GM12878 (cell line): ENCODE data around the gene SLC38A8. TPM values are rescaled to one million over a fixed set of nuclear protein-coding genes. Genes with fewer than 3 reads are reported as not detected.

ENCODE experiments used
- ATAC-seq: fragments of 200-7000 bp; cut with Tn5 transposase; 3 replicates; pipeline ENCODE4 v1.9.1; 2020; ENCODE audit warnings: mild to moderate bottlenecking, moderate library complexity
- BruUV-seq: library from RNA; stranded (reverse); fragments of 400-500 nt; replicated peaks from 2 replicates; lab custom pipeline; 2021; lab: Mats Ljungman, UMichigan
- CTCF ChIA-PET: fragments of 300-600 bp; sonication (Branson Sonifier 250); formaldehyde crosslinking; extraction: SDS; loops from one replicate; lab custom pipeline; 2021; ENCODE audit warnings: inconsistent platforms; lab: Yijun Ruan, JAX
- POLR2A ChIA-PET: fragments of 350-600 bp; formaldehyde crosslinking; extraction: SDS; loops from one replicate; lab custom pipeline; 2021; ENCODE audit warnings: inconsistent platforms; lab: Charles Lee
- RAD21 ChIA-PET: fragments of 300-600 bp; sonication (Branson Sonifier 250); formaldehyde crosslinking; loops from one replicate; lab custom pipeline; 2023; ENCODE audit warnings: antibody characterized with exemption; ENCODE audit not compliant: unreplicated experiment; lab: Charles Lee
- SMC1A ChIA-PET: fragments of 300-600 bp; sonication (Branson Sonifier 250); formaldehyde crosslinking; loops from one replicate; lab custom pipeline; 2023; ENCODE audit not compliant: unreplicated experiment, uncharacterized antibody; lab: Charles Lee
- DNase-seq: peaks from one replicate; pipeline ENCODE4 v3.0.0-alpha.2; 2011; ENCODE audit warnings: low read depth, low spot score
- FAIRE-seq: peaks from 3 replicates; lab custom pipeline; 2011; peaks lifted over from hg19 to GRCh38; lab: Jason Lieb, UNC
- H2AFZ ChIP-seq: 2 replicates; pipeline ENCODE4 v1.6.0; 2011; ENCODE audit warnings: low read depth, low read length, control low read depth; ENCODE audit not compliant: control insufficient read depth
- H3K27ac ChIP-seq: 2 replicates; pipeline ENCODE4 v1.5.1; 2011; ENCODE audit warnings: control low read depth; ENCODE audit not compliant: control insufficient read depth, insufficient read depth
- H3K27me3 ChIP-seq, 2 experiments: replicated peaks in 1 of 2; 2 replicates each; pipeline versions ENCODE4 v1.6.0 to v1.6.1; 2011; ENCODE audit warnings: low read length in 1 of 2; ENCODE audit not compliant: control insufficient read depth in 2 of 2, insufficient read depth in 2 of 2
- H3K36me3 ChIP-seq, 2 experiments: 2 replicates each; pipeline ENCODE4 v1.5.1; 2011; ENCODE audit warnings: low read length in 1 of 2; ENCODE audit not compliant: control insufficient read depth in 2 of 2, insufficient read depth in 2 of 2
- H3K4me1 ChIP-seq: 2 replicates; pipeline ENCODE4 v1.6.1; 2011; ENCODE audit warnings: mild to moderate bottlenecking, low read length, moderate library complexity, mixed read lengths; ENCODE audit not compliant: control insufficient read depth, insufficient read depth
- H3K4me2 ChIP-seq: 2 replicates; pipeline ENCODE4 v1.6.0; 2011; ENCODE audit warnings: control low read depth; ENCODE audit not compliant: control insufficient read depth, insufficient read depth
- H3K4me3 ChIP-seq: fragments of 200-600 bp; sonication (generic); 2 replicates; pipeline ENCODE4 v1.5.1; 2016
- H3K79me2 ChIP-seq: 2 replicates; pipeline ENCODE4 v1.6.0; 2011; ENCODE audit warnings: low read length; ENCODE audit not compliant: control insufficient read depth, insufficient read depth
- H3K9ac ChIP-seq: 2 replicates; pipeline ENCODE4 v1.8.0; 2011; ENCODE audit warnings: low read length, control low read depth, mixed read lengths; ENCODE audit not compliant: control insufficient read depth, insufficient read depth
- H3K9me3 ChIP-seq: replicated peaks from 3 replicates; pipeline ENCODE4 v1.5.1; 2011; ENCODE audit warnings: mild to moderate bottlenecking, low read length; ENCODE audit not compliant: control insufficient read depth, insufficient read depth
- H4K20me1 ChIP-seq: 2 replicates; pipeline ENCODE4 v1.6.0; 2011; ENCODE audit not compliant: control insufficient read depth, insufficient read depth
- BCL3 ChIP-seq: IDR thresholded peaks from 2 replicates; pipeline ENCODE4 v1.6.1; 2011; ENCODE audit warnings: borderline replicate concordance, low read depth, mild to moderate bottlenecking, moderate library complexity, low read length; ENCODE audit not compliant: insufficient read depth, poor library complexity, severe bottlenecking
- HDGF ChIP-seq: fragments of 450-650 bp; IDR thresholded peaks from 2 replicates; pipeline ENCODE4 v1.6.1; 2016; ENCODE audit warnings: antibody characterized with exemption
- KLF5 ChIP-seq: fragments of 450-650 bp; IDR thresholded peaks from 2 replicates; pipeline ENCODE4 v1.6.1; 2014; ENCODE audit warnings: mild to moderate bottlenecking; ENCODE audit not compliant: partially characterized antibody
- MTA2 ChIP-seq: fragments of 450-650 bp; IDR thresholded peaks from 2 replicates; pipeline ENCODE4 v1.6.1; 2016; ENCODE audit warnings: low read depth, mild to moderate bottlenecking, moderate library complexity
- MTA3 ChIP-seq: IDR thresholded peaks from 2 replicates; pipeline ENCODE4 v1.6.1; 2012; ENCODE audit warnings: low read length, inconsistent platforms, borderline replicate concordance
- MYC ChIP-seq: IDR thresholded peaks from 2 replicates; pipeline ENCODE4 v1.6.1; 2011; ENCODE audit warnings: mild to moderate bottlenecking, low read length, moderate library complexity, inconsistent platforms; ENCODE audit not compliant: insufficient read depth, insufficient replicate concordance, insufficient read length, severe bottlenecking
- NBN ChIP-seq: fragments of 450-650 bp; IDR thresholded peaks from 2 replicates; pipeline ENCODE4 v1.6.1; 2016
- NFYB ChIP-seq: IDR thresholded peaks from 2 replicates; pipeline ENCODE4 v1.6.1; 2011; ENCODE audit warnings: low read depth, mild to moderate bottlenecking, low read length, improper control_type of control experiment, moderate library complexity; ENCODE audit not compliant: insufficient read depth
- POLR2A ChIP-seq: IDR thresholded peaks from 2 replicates; pipeline ENCODE4 v1.6.1; 2011; ENCODE audit warnings: low read depth, mild to moderate bottlenecking, low read length
- SMARCA5 ChIP-seq: fragments of 450-650 bp; IDR thresholded peaks from 2 replicates; pipeline ENCODE4 v1.6.1; 2017; ENCODE audit warnings: mild to moderate bottlenecking
- ZBTB11 ChIP-seq: fragments of 450-650 bp; formaldehyde crosslinking; IDR thresholded peaks from 2 replicates; pipeline ENCODE4 v1.5.0; 2022; ENCODE audit warnings: mild to moderate bottlenecking, missing genetic modification characterization
- WGBS: methylation state at CpG from one replicate; pipeline ENCODE4 v1.1.6; 2016; ENCODE audit warnings: low lambda C conversion rate; ENCODE audit not compliant: insufficient replicate concordance, insufficient coverage; ENCODE audit errors: missing lambda C conversion rate; 5-methylcytosine and 5-hydroxymethylcytosine counted together
- in situ Hi-C: fragments of 300-500 bp; cut with MboI; formaldehyde crosslinking; loops from 9 replicates; pipeline ENCODE4 v1.14.3; 2018; ENCODE audit warnings: mixed read lengths
- intact Hi-C: fragments of 100-400 bp; cut with micrococcal nuclease; formaldehyde crosslinking; loops from one replicate; pipeline ENCODE4 v1.14.2; 2022; ENCODE audit not compliant: unreplicated experiment
- polyA plus RNA-seq, 11 experiments: library from polyadenylated mRNA; depleted of rRNA in 4 of 11; unstranded in 6 of 11; stranded (reverse) in 5 of 11; fragments of >200 nt; fragmentation: Nextera tagmentation in 4 of 11; fragmentation: Illumina TruSeq in 1 of 11; extraction: Ambion mirVana in 4 of 11; extraction: Trizol in 1 of 11; gene quantifications; 1 replicate in 1 of 11; 2 replicates in 10 of 11; pipeline versions ENCODE4 v1.2.1 to v1.2.3, GENCODE V29; 2011 to 2016; ENCODE audit warnings: inconsistent platforms in 2 of 11, missing spikeins in 2 of 11, low read depth in 1 of 11
- total RNA-seq, 4 experiments: library from RNA; depleted of rRNA in 3 of 4; stranded (reverse); fragments of >200 nt in 3 of 4; fragmentation: Illumina TruSeq in 1 of 4; extraction: Trizol in 1 of 4; gene quantifications; 2 replicates each; pipeline versions ENCODE4 v1.2.1 to v1.2.3, GENCODE V29; 2013 to 2021
- TF ChIP-seq, protein P1 (sequence below): IDR thresholded peaks from 2 replicates; pipeline ENCODE4 v1.6.1; 2012; ENCODE audit warnings: improper control_type of control experiment, low read depth, low read length; ENCODE audit not compliant: insufficient replicate concordance

SLC38A8 gene
- total and polyA plus RNA-seq, 10 of the 15 experiments (the other 5 are each of a cell fraction or from before 2014, with no cell fraction given), result not detected

- intact Hi-C loops (no loop called here), in situ Hi-C loops (no loop called here)
- no peak overlapping the region for H3K4me2 ChIP-seq
- TF ChIP-seq NBN, result no peak
- TF ChIP-seq NFYB, result no peak
- TF ChIP-seq POLR2A, result no peak
- TF ChIP-seq MYC, result no peak
- TF ChIP-seq KLF5, result no peak
- no peak for TF ChIP-seq ZBTB11 (CRISPR knock-in tag)
- TF ChIP-seq, protein P1, sequence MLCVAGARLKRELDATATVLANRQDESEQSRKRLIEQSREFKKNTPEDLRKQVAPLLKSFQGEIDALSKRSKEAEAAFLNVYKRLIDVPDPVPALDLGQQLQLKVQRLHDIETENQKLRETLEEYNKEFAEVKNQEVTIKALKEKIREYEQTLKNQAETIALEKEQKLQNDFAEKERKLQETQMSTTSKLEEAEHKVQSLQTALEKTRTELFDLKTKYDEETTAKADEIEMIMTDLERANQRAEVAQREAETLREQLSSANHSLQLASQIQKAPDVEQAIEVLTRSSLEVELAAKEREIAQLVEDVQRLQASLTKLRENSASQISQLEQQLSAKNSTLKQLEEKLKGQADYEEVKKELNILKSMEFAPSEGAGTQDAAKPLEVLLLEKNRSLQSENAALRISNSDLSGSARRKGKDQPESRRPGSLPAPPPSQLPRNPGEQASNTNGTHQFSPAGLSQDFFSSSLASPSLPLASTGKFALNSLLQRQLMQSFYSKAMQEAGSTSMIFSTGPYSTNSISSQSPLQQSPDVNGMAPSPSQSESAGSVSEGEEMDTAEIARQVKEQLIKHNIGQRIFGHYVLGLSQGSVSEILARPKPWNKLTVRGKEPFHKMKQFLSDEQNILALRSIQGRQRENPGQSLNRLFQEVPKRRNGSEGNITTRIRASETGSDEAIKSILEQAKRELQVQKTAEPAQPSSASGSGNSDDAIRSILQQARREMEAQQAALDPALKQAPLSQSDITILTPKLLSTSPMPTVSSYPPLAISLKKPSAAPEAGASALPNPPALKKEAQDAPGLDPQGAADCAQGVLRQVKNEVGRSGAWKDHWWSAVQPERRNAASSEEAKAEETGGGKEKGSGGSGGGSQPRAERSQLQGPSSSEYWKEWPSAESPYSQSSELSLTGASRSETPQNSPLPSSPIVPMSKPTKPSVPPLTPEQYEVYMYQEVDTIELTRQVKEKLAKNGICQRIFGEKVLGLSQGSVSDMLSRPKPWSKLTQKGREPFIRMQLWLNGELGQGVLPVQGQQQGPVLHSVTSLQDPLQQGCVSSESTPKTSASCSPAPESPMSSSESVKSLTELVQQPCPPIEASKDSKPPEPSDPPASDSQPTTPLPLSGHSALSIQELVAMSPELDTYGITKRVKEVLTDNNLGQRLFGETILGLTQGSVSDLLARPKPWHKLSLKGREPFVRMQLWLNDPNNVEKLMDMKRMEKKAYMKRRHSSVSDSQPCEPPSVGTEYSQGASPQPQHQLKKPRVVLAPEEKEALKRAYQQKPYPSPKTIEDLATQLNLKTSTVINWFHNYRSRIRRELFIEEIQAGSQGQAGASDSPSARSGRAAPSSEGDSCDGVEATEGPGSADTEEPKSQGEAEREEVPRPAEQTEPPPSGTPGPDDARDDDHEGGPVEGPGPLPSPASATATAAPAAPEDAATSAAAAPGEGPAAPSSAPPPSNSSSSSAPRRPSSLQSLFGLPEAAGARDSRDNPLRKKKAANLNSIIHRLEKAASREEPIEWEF, result no peak
- no peak for TF ChIP-seq HDGF
- no peak for TF ChIP-seq BCL3
- TF ChIP-seq MTA3, result no peak
- TF ChIP-seq SMARCA5, result no peak
- TF ChIP-seq MTA2, result no peak
- FAIRE-seq, result no peak
- 24% methylated on average over 15 of the region's 15 CpGs for WGBS
- POLR2A ChIA-PET, result no interaction called here
- H3K9me3 ChIP-seq, result no peaks in the 10 kb centered on the region
- no peak overlapping the region for H3K9ac ChIP-seq
- no peaks in the 10 kb centered on the region for H3K4me1 ChIP-seq
- no peaks in the 10 kb centered on the region for H3K36me3 ChIP-seq
- ATAC-seq, result no peak
- no peaks in the 10 kb centered on the region; a peak in 2 of 4 replicates for H3K27me3 ChIP-seq
- H3K27ac ChIP-seq, result no peak overlapping the region
- H2AFZ ChIP-seq, result no peak overlapping the region
- CTCF ChIA-PET, result no interaction called here
- SMC1A ChIA-PET, result no interaction called here
- no TSS peak for BruUV-seq
- RAD21 ChIA-PET, result no interaction called here
- no peaks in the 10 kb centered on the region for H4K20me1 ChIP-seq
- H3K4me3 ChIP-seq, result no peak overlapping the region
- no peak for DNase-seq
- H3K79me2 ChIP-seq, result no peaks in the 10 kb centered on the region
These were observed 45.9 kb downstream of the SLC38A8 start for GRCh38 chr16:83996481-83997252.
